H1 (cell line): ENCODE data around the gene DDX23. TPM values are rescaled to one million over a fixed set of nuclear protein-coding genes. Genes with fewer than 3 reads are reported as not detected.

Experiments
- CTCF ChIA-PET: fragments of 300-600 bp; sonication (Branson Sonifier 250); formaldehyde crosslinking; loops from one replicate; lab custom pipeline; 2021; ENCODE audit not compliant: partially characterized antibody; lab: Charles Lee
- POLR2A ChIA-PET: fragments of 300-600 bp; sonication (Branson Sonifier 250); formaldehyde crosslinking; loops from one replicate; lab custom pipeline; 2021; ENCODE audit warnings: inconsistent platforms; ENCODE audit not compliant: partially characterized antibody; lab: Charles Lee
- DNase-seq, 2 experiments: peaks; one replicate each; pipeline versions ENCODE4 v3.0.0 to v3.0.0-alpha.2; 2010 to 2022; ENCODE audit warnings: low spot score in 2 of 2, low read depth in 1 of 2, mixed read lengths in 1 of 2
- FAIRE-seq: peaks from 2 replicates; lab custom pipeline; 2011; peaks lifted over from hg19 to GRCh38; lab: Jason Lieb, UNC
- H2AFZ ChIP-seq: 2 replicates; pipeline ENCODE4 v1.8.1; 2012; ENCODE audit warnings: low read length, inconsistent platforms
- H2AK5ac ChIP-seq: 2 replicates; pipeline ENCODE4 v1.6.1; 2013; ENCODE audit warnings: low read depth, low read length
- H2BK120ac ChIP-seq: replicated peaks from 2 replicates; pipeline ENCODE3; 2013; ENCODE audit warnings: low read depth, low read length, inconsistent platforms
- H2BK12ac ChIP-seq: 2 replicates; pipeline ENCODE4 v1.6.1; 2013; ENCODE audit warnings: low read depth, low read length
- H2BK15ac ChIP-seq: 2 replicates; pipeline ENCODE4 v1.6.1; 2013; ENCODE audit warnings: low read length
- H2BK20ac ChIP-seq: 2 replicates; pipeline ENCODE4 v1.6.1; 2013; ENCODE audit warnings: low read length
- H2BK5ac ChIP-seq: 2 replicates; pipeline ENCODE4 v1.6.1; 2013; ENCODE audit warnings: low read depth, low read length
- H3K14ac ChIP-seq: 2 replicates; pipeline ENCODE4 v1.6.1; 2013; ENCODE audit warnings: inconsistent platforms; ENCODE audit not compliant: insufficient read length
- H3K18ac ChIP-seq: 2 replicates; pipeline ENCODE4 v1.6.1; 2013; ENCODE audit warnings: low read length; ENCODE audit errors: extremely low read depth
- H3K23ac ChIP-seq: 2 replicates; pipeline ENCODE4 v1.6.1; 2013; ENCODE audit warnings: inconsistent platforms; ENCODE audit not compliant: insufficient read length
- H3K23me2 ChIP-seq: 2 replicates; pipeline ENCODE4 v1.6.1; 2013; ENCODE audit warnings: low read depth, low read length
- H3K27ac ChIP-seq: 2 replicates; pipeline ENCODE4 v1.6.1; 2011; ENCODE audit warnings: low read depth, low read length, inconsistent platforms
- H3K27me3 ChIP-seq, 4 experiments: replicated peaks in 1 of 4; 1 replicate in 1 of 4; 2 replicates in 3 of 4; pipeline versions ENCODE4 v1.6.1 to v1.8.1; 2011 to 2013; ENCODE audit warnings: low read length in 3 of 4, mild to moderate bottlenecking in 3 of 4, inconsistent platforms in 2 of 4, mixed read lengths in 2 of 4, moderate library complexity in 1 of 4; ENCODE audit not compliant: control insufficient read depth in 3 of 4, insufficient read depth in 3 of 4; ENCODE audit errors: extremely low read depth in 1 of 4
- H3K36me3 ChIP-seq, 4 experiments: 2 replicates each; pipeline versions ENCODE4 v1.6.1 to v1.8.1; 2011 to 2013; ENCODE audit warnings: mild to moderate bottlenecking in 4 of 4, low read length in 3 of 4, moderate library complexity in 2 of 4, control low read depth in 1 of 4, inconsistent platforms in 1 of 4; ENCODE audit not compliant: insufficient read depth in 4 of 4, control insufficient read depth in 2 of 4
- H3K4ac ChIP-seq: replicated peaks from 2 replicates; pipeline ENCODE3; 2013; ENCODE audit warnings: low read length, low read depth, mixed read lengths, inconsistent platforms; ENCODE audit not compliant: insufficient read length
- H3K4me1 ChIP-seq, 4 experiments: replicated peaks in 1 of 4; 1 replicate in 1 of 4; 2 replicates in 3 of 4; pipeline versions ENCODE4 v1.6.1 to v1.8.1; 2011 to 2013; ENCODE audit warnings: low read length in 3 of 4, inconsistent platforms in 2 of 4, mixed read lengths in 1 of 4; ENCODE audit not compliant: insufficient read depth in 4 of 4, control insufficient read depth in 3 of 4
- H3K4me2 ChIP-seq, 2 experiments: 2 replicates each; pipeline versions ENCODE4 v1.6.1 to v1.8.1; 2011 to 2013; ENCODE audit warnings: low read depth in 2 of 2, low read length in 2 of 2, control low read depth in 1 of 2, inconsistent platforms in 1 of 2, mild to moderate bottlenecking in 1 of 2; ENCODE audit not compliant: insufficient read depth in 1 of 2
- H3K4me3 ChIP-seq, 4 experiments: fragments of 200-600, 300-600 bp in 1 of 4; sonication (generic), shearing (Covaris generic), sonication (Bioruptor Twin) in 1 of 4; 2 replicates each; pipeline versions ENCODE4 v1.5.1 to v1.8.1; 2011 to 2016; ENCODE audit warnings: low read length in 4 of 4, low read depth in 3 of 4, control low read depth in 2 of 4, inconsistent platforms in 2 of 4, mild to moderate bottlenecking in 2 of 4, mixed read lengths in 1 of 4, moderate library complexity in 1 of 4; ENCODE audit not compliant: insufficient read depth in 2 of 4; ENCODE audit errors: extremely low read depth in 1 of 4
- H3K56ac ChIP-seq: replicated peaks from 2 replicates; pipeline ENCODE3; 2013; ENCODE audit warnings: low read depth, mild to moderate bottlenecking, mixed read lengths, low read length, inconsistent platforms; ENCODE audit not compliant: insufficient read length
- H3K79me1 ChIP-seq: 2 replicates; pipeline ENCODE4 v1.6.1; 2013; ENCODE audit warnings: low read depth, low read length, control low read depth
- H3K79me2 ChIP-seq, 2 experiments: 2 replicates each; pipeline versions ENCODE4 v1.6.1 to v1.8.1; 2012 to 2013; ENCODE audit warnings: low read length in 2 of 2, mild to moderate bottlenecking in 2 of 2, inconsistent platforms in 1 of 2; ENCODE audit not compliant: insufficient read depth in 2 of 2, control insufficient read depth in 1 of 2
- H3K9ac ChIP-seq, 4 experiments: replicated peaks in 1 of 4; 1 replicate in 1 of 4; 2 replicates in 3 of 4; pipeline versions ENCODE4 v1.6.1 to v1.8.1; 2011 to 2013; ENCODE audit warnings: low read depth in 3 of 4, low read length in 3 of 4, control low read depth in 2 of 4, mild to moderate bottlenecking in 2 of 4, moderate library complexity in 2 of 4, inconsistent platforms in 1 of 4; ENCODE audit errors: extremely low read depth in 1 of 4
- H3K9me3 ChIP-seq, 2 experiments: 2 replicates each; pipeline versions ENCODE4 v1.6.1 to v1.8.1; 2012 to 2013; ENCODE audit warnings: mild to moderate bottlenecking in 2 of 2, moderate library complexity in 2 of 2, control low read depth in 1 of 2, inconsistent platforms in 1 of 2, low read depth in 1 of 2, low read length in 1 of 2, mixed read lengths in 1 of 2; ENCODE audit not compliant: insufficient read depth in 2 of 2
- H4K20me1 ChIP-seq, 2 experiments: replicated peaks in 1 of 2; 2 replicates each; pipeline versions ENCODE3 to v1.8.1; 2011 to 2013; ENCODE audit warnings: inconsistent platforms in 2 of 2, low read length in 2 of 2, mild to moderate bottlenecking in 1 of 2; ENCODE audit not compliant: insufficient read depth in 2 of 2, control insufficient read depth in 1 of 2
- H4K5ac ChIP-seq: 2 replicates; pipeline ENCODE4 v1.6.1; 2013; ENCODE audit warnings: low read length, low read depth, mixed read lengths, inconsistent platforms; ENCODE audit not compliant: insufficient read length
- H4K8ac ChIP-seq: 2 replicates; pipeline ENCODE4 v1.8.0; 2013; ENCODE audit warnings: mild to moderate bottlenecking, moderate library complexity, low read length, inconsistent platforms; ENCODE audit not compliant: insufficient read depth; ENCODE audit errors: extremely low read depth
- H4K91ac ChIP-seq: replicated peaks from 2 replicates; pipeline ENCODE3; 2013; ENCODE audit warnings: low read length, mixed read lengths, inconsistent platforms; ENCODE audit not compliant: insufficient read length
- CBX8 ChIP-seq: fragments of 300-800, 300-1000 bp; sonication (generic); IDR thresholded peaks from 2 replicates; pipeline ENCODE4 v1.7.1; 2016; ENCODE audit warnings: low read depth, low read length, borderline replicate concordance
- HDAC6 ChIP-seq: IDR thresholded peaks from one replicate; pipeline ENCODE4 v1.7.1; 2012; ENCODE audit warnings: low read depth, mild to moderate bottlenecking, inconsistent platforms, low read length, moderate library complexity
- KDM4A ChIP-seq: IDR thresholded peaks from one replicate; pipeline ENCODE4 v1.7.1; 2012; ENCODE audit warnings: low read depth, mild to moderate bottlenecking, moderate library complexity, low read length, inconsistent platforms; ENCODE audit not compliant: severe bottlenecking
- NANOG ChIP-seq: IDR thresholded peaks from 2 replicates; pipeline ENCODE4 v1.6.1; 2011; ENCODE audit warnings: low read length, low read depth, mild to moderate bottlenecking, inconsistent platforms; ENCODE audit not compliant: insufficient read depth, poor library complexity, severe bottlenecking
- PHF8 ChIP-seq: fragments of 200-600 bp; sonication (generic); conservative IDR thresholded peaks from 2 replicates; pipeline ENCODE4 v1.7.1; 2012; ENCODE audit warnings: low read depth, mild to moderate bottlenecking, inconsistent platforms, low read length, moderate library complexity
- POU5F1 ChIP-seq: IDR thresholded peaks from 2 replicates; pipeline ENCODE4 v1.6.1; 2011; ENCODE audit warnings: low read depth, mild to moderate bottlenecking, low read length, moderate library complexity
- RBBP5 ChIP-seq: IDR thresholded peaks from 2 replicates; pipeline ENCODE4 v1.7.1; 2012; ENCODE audit warnings: low read depth, mild to moderate bottlenecking, inconsistent platforms, low read length, moderate library complexity, borderline replicate concordance
- RFX5 ChIP-seq: IDR thresholded peaks from 2 replicates; pipeline ENCODE4 v1.6.1; 2011; ENCODE audit warnings: low read depth, low read length, improper control_type of control experiment, borderline replicate concordance
- SIRT6 ChIP-seq: IDR thresholded peaks from one replicate; pipeline ENCODE4 v1.7.1; 2012; ENCODE audit warnings: low read length, inconsistent platforms
- SP2 ChIP-seq: IDR thresholded peaks from 2 replicates; pipeline ENCODE4 v1.6.1; 2012; ENCODE audit warnings: mild to moderate bottlenecking, low read length, inconsistent platforms
- TCF12 ChIP-seq: IDR thresholded peaks from 2 replicates; pipeline ENCODE4 v1.6.1; 2011; ENCODE audit warnings: low read depth, mild to moderate bottlenecking, low read length
- WGBS, 2 experiments: shearing (Covaris generic) in 1 of 2; methylation state at CpG; one replicate each; pipeline versions ENCODE4 v1.1.6 to v1.1.7; 2013 to 2015; ENCODE audit warnings: low lambda C conversion rate in 2 of 2, mixed read lengths in 2 of 2, inconsistent platforms in 1 of 2, low coverage in 1 of 2, missing lambda C conversion rate in 1 of 2; ENCODE audit not compliant: insufficient replicate concordance in 2 of 2, insufficient coverage in 1 of 2, insufficient read length in 1 of 2; ENCODE audit errors: extremely low coverage in 1 of 2, missing lambda C conversion rate in 1 of 2; 5-methylcytosine and 5-hydroxymethylcytosine counted together
- polyA plus RNA-seq, 7 experiments: library from polyadenylated mRNA; depleted of rRNA in 3 of 7; stranded (reverse) in 5 of 7; unstranded in 2 of 7; fragments of >200 nt in 5 of 7; fragments of 200-250 nt in 2 of 7; gene quantifications; 1 replicate in 5 of 7; 2 replicates in 1 of 7; 4 replicates in 1 of 7; pipeline versions ENCODE4 v1.2.1 to v1.2.3, GENCODE V29; 2011 to 2013; ENCODE audit warnings: missing spikeins in 2 of 7, mixed read lengths in 2 of 7
- total RNA-seq: library from RNA; stranded (reverse); fragmentation: NEBNext Ultra II Directional; extraction: Animal tissue kit (Norgen Biotek cat#: 25700); gene quantifications from 2 replicates; pipeline ENCODE4 v1.2.1, GENCODE V29; 2021

The DDX23 gene
- total and polyA plus RNA-seq, 2 of the 8 experiments (the other 6 are each of a cell fraction or from before 2014, with no cell fraction given) = 43.5 to 107 TPM

DNA sequence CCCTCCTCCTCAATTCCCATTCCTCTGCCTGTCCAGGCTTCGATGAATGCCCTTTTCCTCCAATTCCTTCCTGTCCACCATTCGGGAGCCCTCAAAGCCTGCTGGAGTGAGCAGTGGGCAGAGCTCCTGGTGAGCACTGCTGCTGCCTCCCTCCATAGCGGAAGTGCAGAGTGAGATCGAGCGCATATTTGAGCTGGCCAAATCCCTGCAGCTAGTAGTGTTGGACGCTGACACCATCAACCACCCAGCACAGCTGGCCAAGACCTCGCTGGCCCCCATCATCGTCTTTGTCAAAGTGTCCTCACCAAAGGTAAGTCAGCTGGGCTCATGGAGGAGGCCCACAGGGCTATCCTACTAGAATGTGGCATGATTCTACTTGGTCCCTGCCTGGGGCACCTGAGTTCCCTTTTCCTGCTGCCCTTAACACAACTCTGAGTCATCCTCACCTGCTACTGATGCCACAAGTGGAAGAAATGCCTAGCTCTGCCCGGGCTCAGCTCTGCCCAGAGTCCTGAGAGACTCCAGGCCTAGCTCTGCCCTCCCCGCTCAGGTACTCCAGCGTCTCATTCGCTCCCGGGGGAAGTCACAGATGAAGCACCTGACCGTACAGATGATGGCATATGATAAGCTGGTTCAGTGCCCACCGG is 25.6 kb downstream of the DDX23 start:
- no peak overlapping the region for H2BK120ac ChIP-seq
- no peak overlapping the region for H3K14ac ChIP-seq
- DNase-seq = no peak
- H3K27ac ChIP-seq = no peak overlapping the region
- H2AK5ac ChIP-seq = no peak overlapping the region
- H2BK12ac ChIP-seq = no peak overlapping the region
- H2BK15ac ChIP-seq = no peak overlapping the region
- WGBS, 2 experiments = 92% methylated on average over 14 of the region's 15 CpGs; no CpG with 5 or more reads in 1 of the 2 experiments
- H3K9me3 ChIP-seq = no peaks in the 10 kb centered on the region
- no peak overlapping the region for H4K5ac ChIP-seq
- H4K8ac ChIP-seq = no peak overlapping the region; the same call in 1 of the 2 replicates
- no peak for FAIRE-seq
- H3K4me2 ChIP-seq = no peak overlapping the region
- no peak overlapping the region for H3K4me3 ChIP-seq
- no peaks in the 10 kb centered on the region for H3K79me1 ChIP-seq
- H4K20me1 ChIP-seq = peaks cover 5 to 15% of the 10 kb centered on the region in 2 experiments
- H3K9ac ChIP-seq = no peak overlapping the region
- no peaks in the 10 kb centered on the region for H3K79me2 ChIP-seq
- H3K56ac ChIP-seq = no peak overlapping the region
- H3K4me1 ChIP-seq = peaks cover 0 to 4% (median 0%) of the 10 kb centered on the region in 4 experiments; a peak in 1 of 7 replicates
- H3K36me3 ChIP-seq = peaks cover 22 to 39% (median 32%) of the 10 kb centered on the region in 4 experiments
- H2AFZ ChIP-seq = no peak overlapping the region
- peaks cover 3% of the 10 kb centered on the region; the same call in 1 of the 2 replicates for H3K23me2 ChIP-seq
- no peak overlapping the region for H4K91ac ChIP-seq
- no peak overlapping the region for H3K23ac ChIP-seq
- no peak overlapping the region for H2BK5ac ChIP-seq
- POLR2A ChIA-PET = interaction anchor here (0.8 to 7.6 kb wide), 4 partner anchors 13 to 39 kb away, joined by 3 to 47 read pairs (median 4); partner anchors contain the start of gene RND1
- H3K27me3 ChIP-seq = 0 out of 7 replicates have a peak, but pooled peaks cover 0 to 4% (median 0%) of the 10 kb centered on the region in 4 experiments
- H3K18ac ChIP-seq = no peak overlapping the region
- CTCF ChIA-PET = interaction anchor here (0.7 to 10.1 kb wide), 10 partner anchors 9 to 162 kb away, joined by 3 to 121 read pairs (median 4); partner anchors contain the start of gene CACNB3
- no peak overlapping the region for H3K4ac ChIP-seq
- H2BK20ac ChIP-seq = no peak overlapping the region
- no peak for TF ChIP-seq CBX8
- no peak for TF ChIP-seq TCF12
- no peak for TF ChIP-seq PHF8
- no peak for TF ChIP-seq KDM4A
- no peak for TF ChIP-seq RFX5
- TF ChIP-seq HDAC6 = no peak
- TF ChIP-seq RBBP5 = no peak
- no peak for TF ChIP-seq SIRT6
- TF ChIP-seq NANOG = no peak
- TF ChIP-seq SP2 = no peak
- TF ChIP-seq POU5F1 = no peak
